ENCODE data around the gene RMC1. TPM values are rescaled to one million over a fixed set of nuclear protein-coding genes. Genes with fewer than 3 reads are reported as not detected.

Gene RMC1
- total RNA-seq, 4 donors from 2014 or later = 17.3 to 32.4 (median 18.3) TPM

DNA sequence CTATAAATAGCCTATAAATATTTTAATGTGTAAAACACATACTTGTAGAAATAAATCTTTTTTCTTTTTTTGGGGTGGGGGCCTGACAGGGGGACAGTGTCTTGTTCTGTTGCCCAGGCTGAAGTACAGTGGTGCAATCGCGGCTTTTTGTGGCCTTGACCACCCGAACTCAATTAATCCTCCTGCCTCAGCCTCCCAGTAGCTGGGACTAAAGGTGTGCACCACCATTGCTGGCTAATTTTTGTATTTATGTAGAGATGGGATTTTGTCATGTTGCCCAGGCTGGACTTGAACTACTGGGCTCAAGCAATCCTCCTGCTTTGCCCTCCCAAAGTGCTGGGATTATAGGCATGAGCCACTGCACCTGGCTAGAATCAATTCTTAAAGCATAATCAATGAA is 45.4 kb downstream of the RMC1 start:
- WGBS, 2 donors = 94 to 95% methylated on average over 3 of the region's 3 CpGs
- Histone ChIP-seq H3K27me3 (no peaks in the 10 kb centered on the region), H3K4me3 (no peak overlapping the region), H3K4me1 (no peaks in the 10 kb centered on the region), H3K9me3 (no peaks in the 10 kb centered on the region), H3K36me3 (peaks cover 0 to 98% (median 19%) of the 10 kb centered on the region in 3 donors), H3K27ac (no peak overlapping the region)
- TF ChIP-seq POLR2A (IDR thresholded peaks at IDR 0.05) (no peak), EP300 (IDR thresholded peaks at IDR 0.05) (no peak)
- TF ChIP-seq, protein P1, sequence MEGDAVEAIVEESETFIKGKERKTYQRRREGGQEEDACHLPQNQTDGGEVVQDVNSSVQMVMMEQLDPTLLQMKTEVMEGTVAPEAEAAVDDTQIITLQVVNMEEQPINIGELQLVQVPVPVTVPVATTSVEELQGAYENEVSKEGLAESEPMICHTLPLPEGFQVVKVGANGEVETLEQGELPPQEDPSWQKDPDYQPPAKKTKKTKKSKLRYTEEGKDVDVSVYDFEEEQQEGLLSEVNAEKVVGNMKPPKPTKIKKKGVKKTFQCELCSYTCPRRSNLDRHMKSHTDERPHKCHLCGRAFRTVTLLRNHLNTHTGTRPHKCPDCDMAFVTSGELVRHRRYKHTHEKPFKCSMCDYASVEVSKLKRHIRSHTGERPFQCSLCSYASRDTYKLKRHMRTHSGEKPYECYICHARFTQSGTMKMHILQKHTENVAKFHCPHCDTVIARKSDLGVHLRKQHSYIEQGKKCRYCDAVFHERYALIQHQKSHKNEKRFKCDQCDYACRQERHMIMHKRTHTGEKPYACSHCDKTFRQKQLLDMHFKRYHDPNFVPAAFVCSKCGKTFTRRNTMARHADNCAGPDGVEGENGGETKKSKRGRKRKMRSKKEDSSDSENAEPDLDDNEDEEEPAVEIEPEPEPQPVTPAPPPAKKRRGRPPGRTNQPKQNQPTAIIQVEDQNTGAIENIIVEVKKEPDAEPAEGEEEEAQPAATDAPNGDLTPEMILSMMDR (IDR thresholded peaks at IDR 0.05) = no peak
- no peak for DNase-seq (ENCODE audit: low spot score in 2 of 2)

DNA sequence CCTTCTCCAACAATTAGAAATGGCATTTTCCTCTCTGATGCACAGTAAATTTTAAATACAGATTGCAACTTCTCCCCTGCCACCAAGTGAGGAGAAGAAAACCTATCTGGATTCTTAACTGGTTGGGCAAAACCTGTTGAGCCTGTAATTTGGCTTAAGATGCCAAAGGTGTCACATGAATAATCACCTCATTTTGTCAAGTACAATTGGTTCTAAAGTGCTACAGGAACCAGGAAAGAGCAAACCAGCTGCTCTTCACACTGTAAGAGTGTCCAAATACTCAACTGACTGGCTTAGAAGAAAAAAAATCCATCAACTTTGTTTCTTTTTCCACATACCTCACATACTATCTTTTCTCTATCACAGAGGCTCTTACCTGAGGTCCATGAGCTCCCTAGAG is 47.6 kb downstream of the RMC1 start:
- DNase-seq (ENCODE audit: low spot score in 2 of 2) = no peak
- TF ChIP-seq, protein P1 (IDR thresholded peaks at IDR 0.05) = no peak
- TF ChIP-seq EP300 (IDR thresholded peaks at IDR 0.05) (no peak), POLR2A (IDR thresholded peaks at IDR 0.05) (no peak)
- no peaks in the 10 kb centered on the region for H3K9me3 ChIP-seq
- no peaks in the 10 kb centered on the region for H3K4me1 ChIP-seq
- no peaks in the 10 kb centered on the region for H3K27me3 ChIP-seq
- peaks cover 0 to 98% (median 39%) of the 10 kb centered on the region in 3 donors for H3K36me3 ChIP-seq
- H3K4me3 ChIP-seq = no peak overlapping the region
- H3K27ac ChIP-seq = no peak overlapping the region

- TF ChIP-seq POLR2A (IDR thresholded peaks at IDR 0.05) (no peak), EP300 (IDR thresholded peaks at IDR 0.05) (no peak)
- TF ChIP-seq, protein P1 (IDR thresholded peaks at IDR 0.05) = no peak
- peaks cover 0 to 98% (median 48%) of the 10 kb centered on the region in 3 donors for H3K36me3 ChIP-seq
- 54 to 84% methylated on average over 3 of the region's 3 CpGs for WGBS, 2 donors
Observed at GRCh38 chr18:23551978-23552377, 48.7 kb downstream of the RMC1 start.

DNA sequence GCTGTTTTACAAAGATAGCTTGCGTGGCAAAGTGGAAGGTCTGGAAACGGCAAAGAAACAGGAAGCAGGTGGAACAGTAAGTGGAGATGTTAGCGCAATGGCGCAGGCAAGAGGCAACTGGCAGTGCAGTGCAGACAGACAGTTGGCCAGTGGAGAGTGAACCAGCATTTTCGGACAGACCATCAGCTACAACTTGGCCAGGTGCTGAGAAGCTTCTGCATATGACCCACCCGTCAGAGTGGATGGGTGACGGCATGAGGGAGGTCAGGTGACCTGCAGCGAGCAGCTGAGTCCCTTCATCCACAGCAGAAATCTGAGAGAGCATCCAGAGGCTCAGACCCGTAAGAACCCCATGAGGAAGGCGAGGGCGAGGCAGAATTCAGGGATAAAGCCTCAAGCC is 49.2 kb downstream of the RMC1 start:
- WGBS, 2 donors = 86 to 92% methylated on average over 11 of the region's 11 CpGs
- Histone ChIP-seq H3K27ac (no peak overlapping the region), H3K36me3 (peaks cover 0 to 98% (median 48%) of the 10 kb centered on the region in 3 donors)

More at GRCh38 chr18:23551978-23552377, 48.7 kb downstream of the RMC1 start:
- Histone ChIP-seq H3K27me3 (no peaks in the 10 kb centered on the region), H3K9me3 (no peaks in the 10 kb centered on the region), H3K4me3 (no peak overlapping the region), H3K27ac (no peak overlapping the region), H3K4me1 (no peaks in the 10 kb centered on the region)
- no peak for DNase-seq (ENCODE audit: low spot score in 2 of 2)

DNA sequence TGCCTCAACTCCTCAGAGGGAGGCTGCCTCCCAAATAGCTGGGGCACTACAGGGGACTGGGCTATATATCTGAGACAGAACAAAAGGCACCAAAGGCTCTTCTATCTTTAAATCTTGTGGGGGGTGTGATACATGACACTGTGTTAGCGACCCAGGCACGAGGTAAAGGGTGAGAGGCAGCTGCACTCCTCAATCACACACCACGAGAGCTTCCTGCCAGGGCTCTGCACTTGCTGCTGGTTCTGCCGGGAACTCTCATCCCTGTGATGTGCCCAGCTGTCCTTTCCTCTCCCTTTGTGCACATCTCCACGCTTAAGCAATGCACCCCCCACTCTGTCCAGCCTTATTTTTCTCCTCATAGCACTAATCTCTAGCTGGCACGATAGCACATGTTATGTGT is 50.6 kb downstream of the RMC1 start:
- no peak for TF ChIP-seq EP300 (IDR thresholded peaks at IDR 0.05)
- TF ChIP-seq, protein P1 (IDR thresholded peaks at IDR 0.05) = no peak
- no peak for TF ChIP-seq POLR2A (IDR thresholded peaks at IDR 0.05)
- H3K36me3 ChIP-seq = peaks cover 0 to 98% (median 48%) of the 10 kb centered on the region in 3 donors
- no peak for DNase-seq (ENCODE audit: low spot score in 2 of 2)

More for the DNA sequence above, 49.2 kb downstream of the RMC1 start:
- Histone ChIP-seq H3K4me3 (no peak overlapping the region), H3K27me3 (no peaks in the 10 kb centered on the region), H3K9me3 (no peaks in the 10 kb centered on the region), H3K4me1 (no peaks in the 10 kb centered on the region)
- DNase-seq (ENCODE audit: low spot score in 2 of 2) = no peak
- TF ChIP-seq EP300 (IDR thresholded peaks at IDR 0.05) (no peak), POLR2A (IDR thresholded peaks at IDR 0.05) (no peak)
- TF ChIP-seq, protein P1 (IDR thresholded peaks at IDR 0.05) = no peak

More for the DNA sequence above, 50.6 kb downstream of the RMC1 start:
- H3K4me1 ChIP-seq = no peaks in the 10 kb centered on the region
- no peaks in the 10 kb centered on the region for H3K27me3 ChIP-seq
- no peaks in the 10 kb centered on the region for H3K9me3 ChIP-seq
- no peak overlapping the region for H3K4me3 ChIP-seq
- WGBS, 2 donors = 75 to 80% methylated on average over 6 of the region's 6 CpGs
- no peak overlapping the region for H3K27ac ChIP-seq
